Cardiac muscle cell (in vitro differentiated cells and primary cell): ENCODE measurements around the gene HSPB8. TPM values are rescaled to one million over a fixed set of nuclear protein-coding genes. Genes with fewer than 3 reads are reported as not detected.
A peak's percentile ranks its signal among the peaks of the same experiment; 100 is the strongest.

Source experiments
- DNase-seq, 2 donors: peaks; one replicate each; pipeline versions ENCODE4 v3.0.0 to v3.0.0-alpha.2; 2010 to 2017; ENCODE audit warnings: low read depth in 1 of 2, low spot score in 1 of 2
- H3K27ac ChIP-seq: fragments of 200-600 bp; sonication (generic); 2 replicates; pipeline ENCODE4 v1.5.1; 2016
- H3K27me3 ChIP-seq: fragments of 200-600 bp; sonication (generic); 2 replicates; pipeline ENCODE4 v1.6.0; 2016; ENCODE audit warnings: control low read depth
- H3K36me3 ChIP-seq: fragments of 200-600 bp; sonication (generic); 2 replicates; pipeline ENCODE4 v1.5.1; 2016; ENCODE audit warnings: control low read depth
- H3K4me1 ChIP-seq: fragments of 200-600 bp; sonication (generic); 2 replicates; pipeline ENCODE4 v1.8.1; 2017; ENCODE audit warnings: low read depth, mild to moderate bottlenecking, mixed run types
- H3K4me3 ChIP-seq: fragments of 200-600 bp; sonication (generic); 2 replicates; pipeline ENCODE4 v1.5.1; 2016; ENCODE audit warnings: mild to moderate bottlenecking
- H3K9me3 ChIP-seq: fragments of 200-600 bp; sonication (generic); 2 replicates; pipeline ENCODE4 v1.5.1; 2017; ENCODE audit warnings: low read depth, mild to moderate bottlenecking, control low read depth
- polyA plus RNA-seq: library from polyadenylated mRNA; unstranded; fragments of >200 nt; fragmentation: Nextera tagmentation; extraction: Ambion mirVana; gene quantifications from 2 replicates; pipeline ENCODE4 v1.2.1, GENCODE V29; 2016
- total RNA-seq: library from RNA; depleted of rRNA; stranded (reverse); fragments of >200 nt; gene quantifications from 2 replicates; pipeline ENCODE4 v1.2.3, GENCODE V29; 2016
- TF ChIP-seq, protein P1 (sequence below): IDR thresholded peaks from 2 replicates; pipeline ENCODE4 v1.5.1; 2012; ENCODE audit warnings: low read depth, mild to moderate bottlenecking, low read length

HSPB8 gene
- total and polyA plus RNA-seq, 2 experiments from 2014 or later: 93.5 to 99.2 TPM

DNA sequence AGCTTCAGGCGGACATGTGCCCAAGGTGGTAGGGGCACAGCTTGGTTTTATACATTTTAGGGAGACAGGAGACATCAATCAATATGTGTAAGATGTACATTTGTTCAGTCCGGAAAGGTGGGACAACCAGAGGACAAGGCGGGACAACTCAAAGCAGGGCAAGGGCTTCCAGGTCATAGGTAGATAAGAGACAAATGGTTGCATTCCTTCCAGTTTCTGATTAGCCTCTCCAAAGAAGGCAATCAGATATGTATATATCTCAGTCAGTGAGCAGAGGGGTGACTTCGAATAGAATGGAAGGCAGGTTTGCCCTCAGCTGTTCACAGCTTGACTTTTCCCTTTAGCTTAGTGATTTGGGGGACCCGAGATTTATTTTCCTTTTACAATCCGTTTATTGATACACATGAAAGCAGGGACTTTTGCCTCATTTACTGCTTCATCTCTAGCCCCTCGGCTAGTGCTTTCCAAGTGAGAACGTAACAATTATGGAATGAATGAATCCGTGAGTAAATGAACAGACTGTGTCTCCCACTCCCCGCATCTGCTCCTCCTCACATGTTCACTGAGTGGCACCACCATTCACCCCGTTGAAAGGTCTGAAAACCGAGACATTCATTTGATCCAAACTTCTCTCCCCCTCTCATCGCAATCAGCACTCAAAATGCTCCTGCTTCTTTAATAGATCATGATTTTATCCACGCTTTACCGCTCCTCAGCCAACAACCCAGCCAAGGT lies 6.9 kb upstream of the HSPB8 start:
- Histone ChIP-seq H3K27me3 (no peaks in the 10 kb centered on the region), H3K9me3 (no peaks in the 10 kb centered on the region), H3K36me3 (no peaks in the 10 kb centered on the region), H3K27ac (no peak overlapping the region), H3K4me3 (no peak overlapping the region), H3K4me1 (peaks cover 5% of the 10 kb centered on the region)
- TF ChIP-seq, protein P1, sequence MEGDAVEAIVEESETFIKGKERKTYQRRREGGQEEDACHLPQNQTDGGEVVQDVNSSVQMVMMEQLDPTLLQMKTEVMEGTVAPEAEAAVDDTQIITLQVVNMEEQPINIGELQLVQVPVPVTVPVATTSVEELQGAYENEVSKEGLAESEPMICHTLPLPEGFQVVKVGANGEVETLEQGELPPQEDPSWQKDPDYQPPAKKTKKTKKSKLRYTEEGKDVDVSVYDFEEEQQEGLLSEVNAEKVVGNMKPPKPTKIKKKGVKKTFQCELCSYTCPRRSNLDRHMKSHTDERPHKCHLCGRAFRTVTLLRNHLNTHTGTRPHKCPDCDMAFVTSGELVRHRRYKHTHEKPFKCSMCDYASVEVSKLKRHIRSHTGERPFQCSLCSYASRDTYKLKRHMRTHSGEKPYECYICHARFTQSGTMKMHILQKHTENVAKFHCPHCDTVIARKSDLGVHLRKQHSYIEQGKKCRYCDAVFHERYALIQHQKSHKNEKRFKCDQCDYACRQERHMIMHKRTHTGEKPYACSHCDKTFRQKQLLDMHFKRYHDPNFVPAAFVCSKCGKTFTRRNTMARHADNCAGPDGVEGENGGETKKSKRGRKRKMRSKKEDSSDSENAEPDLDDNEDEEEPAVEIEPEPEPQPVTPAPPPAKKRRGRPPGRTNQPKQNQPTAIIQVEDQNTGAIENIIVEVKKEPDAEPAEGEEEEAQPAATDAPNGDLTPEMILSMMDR: no peak
- no peak for DNase-seq

GRCh38 chr12:119175081-119175480 lies 3.6 kb upstream of the HSPB8 start:
- H3K27me3 ChIP-seq: no peaks in the 10 kb centered on the region
- TF ChIP-seq, protein P1: no peak
- no peak overlapping the region for H3K27ac ChIP-seq
- H3K36me3 ChIP-seq: no peaks in the 10 kb centered on the region
- H3K9me3 ChIP-seq: no peaks in the 10 kb centered on the region
- DNase-seq: no peak
- H3K4me1 ChIP-seq: peaks cover 19% of the 10 kb centered on the region
- H3K4me3 ChIP-seq: no peak overlapping the region

DNA sequence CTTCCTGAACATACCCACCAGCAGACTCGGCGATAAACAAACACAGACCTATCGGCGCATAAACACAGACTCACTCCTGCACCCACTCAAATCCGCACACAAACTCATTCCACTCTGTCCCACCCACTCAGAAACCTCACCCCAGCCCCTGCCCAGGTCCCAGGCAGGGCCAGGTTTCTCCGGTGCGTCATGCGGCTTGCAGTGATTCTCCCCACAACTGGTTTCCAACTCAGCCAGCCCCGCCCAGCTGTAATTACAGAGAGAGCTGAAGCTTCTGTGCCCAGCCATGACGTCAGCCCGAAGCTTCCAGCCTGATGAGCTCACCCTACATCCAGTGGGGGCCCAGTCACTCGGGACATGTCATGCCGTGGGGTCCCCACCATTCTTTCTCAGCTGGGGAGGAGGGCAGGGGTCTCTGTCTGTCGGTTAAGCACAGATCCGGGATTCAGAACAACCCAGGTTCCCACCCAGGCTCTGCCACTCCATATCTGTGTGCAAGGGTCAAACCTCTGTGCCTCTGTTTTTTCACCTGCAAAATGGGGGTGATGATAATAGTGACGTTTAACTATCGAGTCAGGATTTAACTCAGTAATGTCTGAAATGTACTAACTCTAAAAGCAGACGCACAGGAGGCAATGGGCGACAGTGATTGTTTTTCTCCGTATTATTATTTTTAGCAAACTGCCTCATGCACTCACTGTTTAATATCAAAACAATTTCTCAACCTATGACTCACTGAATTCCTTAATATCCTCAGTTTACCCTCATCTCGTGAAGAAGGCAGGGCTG lies 2.3 kb upstream of the HSPB8 start:
- TF ChIP-seq, protein P1: no peak
- peak; percentile 27 to 88 for DNase-seq
- no peak overlapping the region for H3K27ac ChIP-seq

GRCh38 chr12:119177056-119177325 lies 1.7 kb upstream of the HSPB8 start:
- H3K36me3 ChIP-seq: no peaks in the 10 kb centered on the region
- DNase-seq: no peak
- no peak overlapping the region for H3K4me3 ChIP-seq
- H3K27ac ChIP-seq: no peak overlapping the region
- no peaks in the 10 kb centered on the region for H3K27me3 ChIP-seq
- peaks cover 20% of the 10 kb centered on the region for H3K4me1 ChIP-seq
- TF ChIP-seq, protein P1: no peak
- no peaks in the 10 kb centered on the region for H3K9me3 ChIP-seq

More for the DNA sequence above, 2.3 kb upstream of the HSPB8 start:
- Histone ChIP-seq H3K9me3 (no peaks in the 10 kb centered on the region), H3K27me3 (no peaks in the 10 kb centered on the region), H3K4me1 (peaks cover 22% of the 10 kb centered on the region), H3K36me3 (no peaks in the 10 kb centered on the region), H3K4me3 (no peak overlapping the region)

GRCh38 chr12:119177724-119178380 lies 879 bp upstream of the HSPB8 start:
- DNase-seq: no peak
- H3K27ac ChIP-seq: peak overlapping the region; percentile 100
- no peaks in the 10 kb centered on the region for H3K9me3 ChIP-seq
- TF ChIP-seq, protein P1: no peak
- H3K27me3 ChIP-seq: no peaks in the 10 kb centered on the region
- H3K36me3 ChIP-seq: no peaks in the 10 kb centered on the region
- H3K4me3 ChIP-seq: no peak overlapping the region
- H3K4me1 ChIP-seq: peaks cover 27% of the 10 kb centered on the region
